NK-92 (cell line): ENCODE data around the gene XKR7.

ENCODE experiments used
- DNase-seq: peaks from one replicate; lab custom pipeline; 2025; ENCODE audit not compliant: unreplicated experiment; lab: John Stamatoyannopoulos, UW

XKR7 gene

GRCh38 chr20:32037929-32038328 is 70.0 kb downstream of the XKR7 start:
- DNase-seq: no peak

GRCh38 chr20:32040142-32040953 is 72.4 kb downstream of the XKR7 start:
- no peak for DNase-seq

- no peak for DNase-seq
Measured at GRCh38 chr20:32045999-32046398, 78.0 kb downstream of the XKR7 start.

GRCh38 chr20:32050324-32050841 is 82.4 kb downstream of the XKR7 start:
- no peak for DNase-seq

- no peak for DNase-seq
Measured at GRCh38 chr20:32050851-32051556, 83.1 kb downstream of the XKR7 start.

GRCh38 chr20:32051720-32052089 is 83.8 kb downstream of the XKR7 start:
- no peak for DNase-seq

GRCh38 chr20:32052090-32052777 is 84.3 kb downstream of the XKR7 start, which contains the start of gene HCK:
Gene HCK (plus strand): TSS chr20:32052242.
- DNase-seq: no peak

GRCh38 chr20:32052778-32053362 is 84.9 kb downstream of the XKR7 start:
- no peak for DNase-seq
